ENCODE measurements around the gene H1-8. TPM values are rescaled to one million over a fixed set of nuclear protein-coding genes. Genes with fewer than 3 reads are reported as not detected.
"Not testable (repeated sequence)": the region's sequence is repeated elsewhere in the genome, so short reads cannot be mapped to it uniquely, and the experiment has no call there.

The H1-8 gene
- polyA plus RNA-seq, 12 donors: not detected

- no peak for DNase-seq
Observed at GRCh38 chr3:129532261-129532660, 10.7 kb upstream of the H1-8 start.

GRCh38 chr3:129533406-129533805 lies 9.6 kb upstream of the H1-8 start:
- no peak for DNase-seq

DNA sequence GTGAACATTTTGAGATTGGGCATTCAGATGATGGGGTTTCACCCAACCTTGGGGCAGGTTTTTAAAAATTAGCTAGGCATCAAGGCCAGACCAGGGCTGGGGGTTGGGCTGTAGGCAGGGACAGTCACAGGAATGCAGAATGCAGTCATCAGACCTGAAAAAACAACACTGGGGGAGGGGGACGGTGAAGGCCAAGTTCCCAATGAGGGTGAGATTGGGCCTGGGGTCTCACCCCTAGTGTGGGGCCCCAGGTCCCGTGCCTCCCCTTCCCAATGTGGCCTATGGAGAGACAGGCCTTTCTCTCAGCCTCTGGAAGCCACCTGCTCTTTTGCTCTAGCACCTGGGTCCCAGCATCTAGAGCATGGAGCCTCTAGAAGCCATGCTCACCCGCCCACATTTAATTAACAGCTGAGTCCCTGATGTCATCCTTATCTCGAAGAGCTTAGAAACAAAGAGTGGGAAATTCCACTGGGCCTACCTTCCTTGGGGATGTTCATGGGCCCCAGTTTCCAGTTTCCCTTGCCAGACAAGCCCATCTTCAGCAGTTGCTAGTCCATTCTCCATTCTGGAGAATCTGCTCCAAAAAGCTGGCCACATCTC lies 8.4 kb upstream of the H1-8 start:
- no peak for DNase-seq

- DNase-seq: no peak
Observed at GRCh38 chr3:129535075-129535474, 7.9 kb upstream of the H1-8 start.

DNA sequence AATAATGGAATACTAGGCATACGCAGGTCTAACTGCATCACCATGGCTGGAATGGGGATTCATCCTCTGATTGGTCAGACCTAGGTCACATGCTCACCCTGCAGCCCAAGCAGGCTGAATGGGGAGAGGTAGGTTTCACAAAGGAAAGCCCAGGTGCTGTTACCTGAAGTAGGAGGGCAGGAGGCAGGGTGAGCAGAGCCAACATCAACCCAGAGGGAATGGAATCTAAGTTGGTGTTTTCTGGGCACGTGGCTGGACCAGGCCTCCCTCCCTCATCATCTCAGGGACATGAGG lies 6.7 kb upstream of the H1-8 start:
- DNase-seq: no peak

DNA sequence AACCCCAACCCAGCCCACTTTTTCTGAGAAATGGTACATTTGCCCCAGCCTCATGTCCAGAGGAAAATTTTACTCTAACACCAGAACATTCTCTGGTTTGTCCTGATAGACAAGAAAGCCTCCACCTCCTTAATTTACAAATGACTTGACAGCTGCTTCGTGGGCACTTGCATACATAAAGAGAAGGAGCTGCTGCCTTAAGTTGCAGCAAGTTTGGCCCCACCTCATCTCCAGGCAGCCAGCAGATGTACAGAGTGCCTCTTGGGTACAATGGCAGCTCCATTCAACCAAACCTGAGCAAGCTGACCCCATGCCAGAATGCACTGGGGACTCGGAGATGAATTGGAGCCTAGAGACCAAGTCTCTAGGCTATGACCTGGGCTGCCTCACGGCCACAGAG lies 6.2 kb upstream of the H1-8 start:
- no peak for DNase-seq

DNA sequence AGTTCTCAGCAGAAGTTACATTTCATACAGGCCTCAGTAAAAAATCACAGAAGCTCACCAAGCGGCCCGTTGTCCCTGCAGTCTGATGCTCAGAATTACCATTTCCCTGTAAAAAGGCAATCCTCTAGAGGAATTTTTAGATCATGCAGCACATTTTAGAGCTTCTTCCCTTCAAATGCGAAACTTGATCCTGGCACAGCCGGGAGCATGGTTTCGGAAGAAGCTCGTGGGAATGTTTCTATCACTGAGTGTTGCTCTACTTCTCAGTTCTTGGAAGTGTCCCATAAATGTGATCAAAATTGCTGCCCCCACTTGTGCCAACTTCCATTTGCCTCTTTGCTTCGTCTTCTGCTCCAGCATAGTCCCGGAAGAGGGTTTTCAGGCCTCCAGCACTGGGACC lies 3.8 kb upstream of the H1-8 start:
- DNase-seq: no peak

DNA sequence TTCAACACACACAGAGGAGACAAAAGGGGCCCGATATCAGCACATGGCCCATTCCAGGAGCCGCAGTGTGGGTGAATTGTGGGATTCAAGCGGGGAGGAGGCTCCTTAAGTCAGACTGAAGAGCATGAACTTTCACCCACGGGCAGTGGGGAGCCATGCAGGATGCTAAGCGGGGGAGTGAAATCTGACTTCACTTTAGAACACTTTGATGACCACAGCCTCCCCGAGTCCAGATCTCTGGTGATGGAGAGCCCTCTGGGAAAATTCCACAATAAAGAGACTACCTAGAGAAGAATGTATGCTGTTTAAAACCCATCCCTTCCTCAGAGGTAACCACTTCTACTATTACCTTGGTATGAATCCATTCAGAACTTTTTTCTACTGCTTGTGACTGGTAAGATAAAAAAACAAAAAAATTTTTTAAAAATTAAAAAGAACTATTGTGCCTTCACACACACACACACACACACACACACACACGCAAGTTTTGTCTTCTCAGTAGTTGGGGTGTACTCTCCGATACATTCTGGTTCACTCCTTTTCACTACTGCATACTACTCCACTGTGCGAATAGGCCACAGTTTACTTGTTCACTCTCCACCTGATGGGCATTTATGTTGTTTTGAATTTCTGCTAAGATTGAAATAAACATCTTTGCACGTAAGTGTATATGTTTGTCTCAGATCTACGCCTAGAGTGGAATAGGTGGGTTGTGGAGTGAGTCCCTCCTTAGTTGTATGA lies 2.0 kb upstream of the H1-8 start:
- no peak for DNase-seq

DNA sequence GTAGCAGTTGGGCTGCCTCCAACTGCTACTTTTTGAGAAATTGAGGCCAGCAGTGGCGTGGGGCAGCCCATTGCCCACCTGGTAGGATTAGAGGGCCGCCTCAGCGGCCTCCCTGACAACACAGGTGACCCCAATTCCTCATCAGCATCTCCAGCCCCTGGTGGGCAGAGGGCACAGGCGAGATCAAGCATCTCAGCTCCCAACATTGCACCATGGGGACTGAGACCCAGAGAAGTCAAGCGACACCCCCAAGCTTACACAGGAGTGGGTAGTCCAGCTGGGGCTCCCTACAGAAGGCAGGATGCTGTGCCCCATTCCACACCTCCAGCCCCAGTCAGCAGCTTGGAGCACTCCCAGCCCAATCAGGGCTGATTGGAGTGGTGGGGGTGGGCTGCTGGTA lies 228 bp upstream of the H1-8 start:
- DNase-seq: no peak

- DNase-seq: no peak
Observed at GRCh38 chr3:129543999-129544398, 1.0 kb downstream of the H1-8 start.

DNA sequence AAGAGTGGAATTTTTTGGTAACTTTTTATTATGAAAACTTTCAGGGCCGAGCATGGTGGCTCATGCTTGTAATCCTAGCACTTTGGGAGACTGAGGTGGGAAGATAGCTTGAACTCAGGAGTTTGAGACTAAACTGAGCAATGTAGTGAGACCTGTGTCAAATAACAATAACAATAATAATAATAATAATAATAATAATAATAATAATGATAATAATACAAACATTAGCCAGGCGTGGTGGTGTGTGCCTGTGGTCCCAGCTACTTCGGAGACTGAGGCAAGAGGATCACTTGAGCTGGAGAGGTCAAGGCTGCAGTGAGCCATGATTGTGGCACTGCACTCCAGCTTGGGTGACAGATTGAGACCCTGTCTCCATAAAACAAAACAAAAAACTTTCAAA lies 3.0 kb downstream of the H1-8 start:
- not testable (repeated sequence) for DNase-seq

GRCh38 chr3:129547241-129547640 lies 4.3 kb downstream of the H1-8 start:
- no peak for DNase-seq

DNA sequence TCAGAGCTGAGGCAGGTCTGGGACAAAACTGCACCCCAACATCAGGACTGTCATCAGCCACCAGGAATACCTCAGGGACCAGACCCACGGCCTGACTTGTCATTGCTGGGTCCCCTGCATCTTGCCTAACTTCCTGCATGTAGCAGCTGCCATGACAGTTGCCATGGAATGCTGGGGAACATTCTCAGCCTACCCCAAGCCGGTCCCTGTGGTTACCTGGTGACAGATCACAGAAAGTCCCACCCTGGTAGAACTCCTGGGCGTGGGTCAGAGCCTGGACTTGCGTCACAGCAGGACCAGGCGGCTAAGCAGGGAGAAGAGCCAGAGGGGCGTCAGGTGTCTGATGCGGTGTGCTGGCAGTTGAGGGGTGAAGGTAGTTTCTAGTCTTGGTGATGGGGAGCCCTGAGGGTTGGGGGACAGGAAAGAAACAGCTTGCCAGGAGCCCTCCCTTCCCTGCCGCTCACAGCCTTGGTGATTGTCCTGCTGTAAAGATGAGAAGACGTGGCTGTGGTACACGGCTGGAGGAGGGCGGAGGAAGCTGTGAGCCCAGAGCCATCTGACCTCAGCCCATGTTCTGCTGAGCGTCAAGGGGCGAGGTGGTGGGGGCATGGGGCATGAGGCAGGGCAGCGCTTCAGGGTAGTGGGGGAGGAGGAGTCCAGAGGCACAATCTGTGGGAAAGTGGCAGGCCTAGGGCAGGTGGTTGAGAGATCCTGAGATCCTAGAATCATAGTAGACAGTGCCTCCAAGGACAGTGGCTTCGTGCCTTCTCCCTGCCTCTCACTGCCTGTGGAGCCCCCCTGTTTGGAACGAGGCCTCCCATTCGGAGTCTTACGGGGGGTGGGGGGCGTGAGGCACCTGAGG lies 5.4 kb downstream of the H1-8 start:
- DNase-seq: no peak

DNA sequence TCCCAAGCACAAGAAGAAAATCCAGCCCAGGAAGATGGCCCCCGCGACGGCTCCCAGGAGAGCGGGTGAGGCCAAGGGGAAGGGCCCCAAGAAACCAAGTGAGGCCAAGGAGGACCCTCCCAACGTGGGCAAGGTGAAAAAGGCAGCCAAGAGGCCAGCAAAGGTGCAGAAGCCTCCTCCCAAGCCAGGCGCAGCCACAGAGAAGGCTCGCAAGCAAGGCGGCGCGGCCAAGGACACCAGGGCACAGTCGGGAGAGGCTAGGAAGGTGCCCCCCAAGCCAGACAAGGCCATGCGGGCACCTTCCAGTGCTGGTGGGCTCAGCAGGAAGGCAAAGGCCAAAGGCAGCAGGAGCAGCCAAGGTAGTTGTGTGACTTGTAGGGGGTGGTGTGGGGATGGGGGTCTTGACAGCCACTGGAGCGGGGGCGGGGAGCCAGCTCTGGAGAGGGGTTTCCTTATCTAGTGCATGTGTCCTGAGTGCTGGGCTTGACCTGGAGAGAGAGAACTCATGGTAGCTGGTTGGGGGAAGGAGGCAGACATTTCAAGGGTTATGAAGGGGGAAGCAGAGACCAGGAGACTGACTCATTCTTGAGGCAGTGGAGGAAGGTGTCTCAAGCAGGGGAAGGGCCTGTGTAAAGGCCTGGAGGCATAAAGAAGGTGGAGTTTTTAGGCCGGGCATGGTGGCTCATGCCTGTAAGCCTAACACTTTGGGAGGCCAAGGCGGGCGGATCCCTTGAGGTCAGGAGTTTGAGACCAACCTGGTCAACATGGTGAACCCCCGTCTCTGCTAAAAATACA lies 6.2 kb downstream of the H1-8 start:
- DNase-seq: no peak

DNA sequence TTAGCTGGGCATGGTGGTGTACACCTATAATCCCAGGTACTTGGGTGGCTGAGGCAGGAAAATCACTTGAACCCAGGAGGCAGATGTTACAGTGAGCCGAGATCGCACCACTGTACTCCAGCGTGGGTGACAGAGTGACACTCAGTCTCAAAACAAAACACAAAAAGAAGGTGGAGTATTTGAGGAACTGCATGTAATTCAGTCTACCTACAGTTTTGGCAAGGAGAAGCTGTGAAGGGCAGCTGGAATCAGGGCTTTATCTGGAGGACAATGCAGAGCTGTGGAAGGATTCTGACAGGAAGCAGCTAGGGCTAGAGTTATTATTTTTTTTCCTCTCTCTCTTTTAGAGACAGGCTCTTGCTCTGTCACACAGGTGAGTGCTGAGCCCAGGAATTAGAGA lies 6.8 kb downstream of the H1-8 start:
- DNase-seq: no peak

- no peak for DNase-seq
Observed at GRCh38 chr3:129552287-129553050, 9.5 kb downstream of the H1-8 start.

- no peak for DNase-seq
Observed at GRCh38 chr3:129553171-129553570, 10.2 kb downstream of the H1-8 start.

DNA sequence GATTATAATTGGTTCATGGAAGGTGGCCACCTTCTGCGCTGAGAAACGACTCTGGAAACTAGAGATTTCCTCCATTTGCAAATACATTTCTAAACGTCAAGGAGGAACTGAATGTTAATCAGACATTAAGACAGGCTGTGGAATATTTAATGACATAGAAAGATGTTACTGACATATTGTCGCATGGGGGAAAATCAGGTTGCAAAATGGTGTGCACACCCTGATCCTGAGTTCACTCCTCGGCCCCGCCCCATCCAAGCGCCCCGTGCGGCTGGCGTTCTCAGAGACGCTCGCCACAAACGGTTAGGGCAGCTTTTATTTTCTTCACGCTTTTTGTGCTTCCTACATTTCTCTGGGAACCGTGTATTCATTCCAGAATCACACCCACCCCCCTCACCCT lies 10.7 kb downstream of the H1-8 start:
- DNase-seq: no peak

DNA sequence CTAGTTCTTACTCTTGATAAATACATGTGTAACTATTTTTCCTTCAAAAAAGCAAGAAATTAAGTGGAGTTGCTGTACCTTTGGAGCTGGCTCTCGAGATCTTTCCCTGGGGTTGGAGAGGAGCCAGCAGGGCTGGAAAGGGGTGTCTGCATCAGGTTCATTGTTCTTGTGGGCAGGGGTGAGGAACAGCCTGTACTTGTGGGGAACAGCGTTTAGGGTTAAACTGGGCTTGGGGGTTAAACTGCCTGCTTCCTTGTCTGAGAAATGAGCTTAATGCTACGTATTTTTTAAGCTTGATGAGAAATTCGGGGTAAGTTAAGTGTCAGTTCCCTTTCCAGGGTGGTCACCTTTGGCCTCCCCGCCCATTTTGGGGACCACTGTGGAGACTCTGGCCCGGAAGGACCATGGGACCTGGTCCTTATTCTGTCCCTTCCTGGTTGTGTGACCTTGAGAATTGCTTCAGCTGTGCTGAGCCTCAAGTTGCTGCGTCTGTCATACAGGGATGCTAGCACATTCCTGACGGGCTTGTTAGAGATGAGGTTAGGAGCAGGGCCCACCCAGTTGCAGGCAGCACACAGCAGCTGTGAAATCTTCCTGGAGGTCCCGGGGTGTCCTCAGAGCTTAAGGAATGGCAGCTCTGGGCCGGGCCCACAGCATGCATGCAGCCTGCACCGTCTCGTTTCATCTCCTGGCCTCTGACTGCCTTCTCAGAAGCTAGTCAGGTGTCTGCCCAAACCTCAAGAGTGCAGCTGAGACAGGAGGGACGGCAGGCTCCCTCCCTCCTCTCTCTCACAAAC lies 11.6 kb downstream of the H1-8 start:
- DNase-seq: no peak

DNA sequence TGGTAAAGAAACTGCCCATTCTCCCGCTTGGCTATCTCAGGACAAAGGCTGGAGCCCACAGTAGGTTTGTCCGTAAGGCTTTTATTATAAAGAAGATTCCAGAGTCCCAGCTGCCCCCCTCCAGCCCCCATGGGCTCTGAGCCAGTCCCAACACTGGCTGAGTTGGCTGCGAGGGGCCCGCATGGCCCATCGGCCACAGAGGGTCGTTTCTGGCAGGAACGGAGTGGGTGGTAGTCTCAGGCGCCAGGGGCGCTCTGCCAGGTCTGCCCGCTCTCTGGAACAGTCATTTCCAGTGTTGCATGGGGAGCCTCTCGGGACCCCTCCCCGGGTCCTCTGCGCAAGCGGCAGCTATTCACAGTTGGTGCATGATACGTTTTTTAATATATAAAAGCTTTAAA lies 12.2 kb downstream of the H1-8 start:
- no peak for DNase-seq
